Astrocyte of the spinal cord (primary cell): ENCODE measurements around the gene VSX1.

ENCODE experiments used
- DNase-seq: peaks from one replicate; pipeline ENCODE4 v3.0.0; 2011; ENCODE audit warnings: low read depth, low spot score
- H3K4me3 ChIP-seq: 2 replicates; pipeline ENCODE4 v1.5.1; 2011; ENCODE audit warnings: low read depth, mild to moderate bottlenecking, low read length, moderate library complexity
- in situ Hi-C: cut with HindIII; loops from 2 replicates; pipeline ENCODE4 v1.10.0; 2017; ENCODE audit warnings: low sequenced_read_pairs
- TF ChIP-seq, protein P1 (sequence below): IDR thresholded peaks from 2 replicates; pipeline ENCODE4 v1.5.1; 2012; ENCODE audit warnings: low read depth, mild to moderate bottlenecking, low read length, inconsistent platforms

The VSX1 gene

DNA sequence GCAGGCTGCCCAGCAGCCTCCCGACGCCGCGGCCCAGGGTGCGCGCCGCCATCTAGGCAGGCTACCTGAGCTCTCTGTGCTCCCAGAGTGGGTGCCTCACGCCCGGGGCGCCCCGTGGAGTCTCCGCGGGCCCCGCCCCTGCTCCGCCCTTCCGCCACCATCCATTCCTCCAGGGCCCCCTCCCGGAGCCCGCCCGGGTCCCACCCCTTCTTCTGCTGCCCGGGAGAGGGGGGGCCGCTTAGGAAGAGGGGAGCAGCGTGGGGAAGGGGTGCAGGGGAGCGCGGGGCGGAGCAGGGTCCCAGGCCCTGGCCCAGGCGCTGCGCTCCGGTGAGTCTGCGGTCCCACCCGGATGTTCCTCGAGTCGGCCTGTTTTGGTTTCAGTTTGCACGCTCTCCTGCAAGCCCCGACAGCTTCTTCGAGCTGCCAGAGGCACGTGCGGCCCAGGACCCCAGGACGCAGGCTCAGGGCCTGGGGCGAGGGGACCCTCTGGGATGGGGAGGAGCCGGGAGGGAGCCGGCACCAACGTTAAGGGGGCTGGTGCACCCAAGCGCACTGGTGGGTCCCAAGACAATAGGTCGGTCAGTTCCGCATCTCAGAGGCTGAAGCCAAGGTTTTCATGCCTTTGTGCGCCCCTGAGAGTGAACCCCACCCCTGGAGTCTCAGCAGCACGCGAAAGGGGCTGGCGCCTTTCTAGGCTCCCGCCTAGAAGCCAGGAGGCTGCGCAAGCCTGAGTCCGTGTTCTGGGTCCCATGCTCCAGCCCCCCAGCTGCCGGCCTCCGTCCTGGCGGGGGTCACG lies 23.7 kb downstream of the VSX1 start, which contains the start of gene ACSS1:
TSS of gene ACSS1 (minus strand) at position 89 of the 796 bp plus-strand sequence. CDS start at position 52, 37 bp downstream.
- TF ChIP-seq, protein P1, sequence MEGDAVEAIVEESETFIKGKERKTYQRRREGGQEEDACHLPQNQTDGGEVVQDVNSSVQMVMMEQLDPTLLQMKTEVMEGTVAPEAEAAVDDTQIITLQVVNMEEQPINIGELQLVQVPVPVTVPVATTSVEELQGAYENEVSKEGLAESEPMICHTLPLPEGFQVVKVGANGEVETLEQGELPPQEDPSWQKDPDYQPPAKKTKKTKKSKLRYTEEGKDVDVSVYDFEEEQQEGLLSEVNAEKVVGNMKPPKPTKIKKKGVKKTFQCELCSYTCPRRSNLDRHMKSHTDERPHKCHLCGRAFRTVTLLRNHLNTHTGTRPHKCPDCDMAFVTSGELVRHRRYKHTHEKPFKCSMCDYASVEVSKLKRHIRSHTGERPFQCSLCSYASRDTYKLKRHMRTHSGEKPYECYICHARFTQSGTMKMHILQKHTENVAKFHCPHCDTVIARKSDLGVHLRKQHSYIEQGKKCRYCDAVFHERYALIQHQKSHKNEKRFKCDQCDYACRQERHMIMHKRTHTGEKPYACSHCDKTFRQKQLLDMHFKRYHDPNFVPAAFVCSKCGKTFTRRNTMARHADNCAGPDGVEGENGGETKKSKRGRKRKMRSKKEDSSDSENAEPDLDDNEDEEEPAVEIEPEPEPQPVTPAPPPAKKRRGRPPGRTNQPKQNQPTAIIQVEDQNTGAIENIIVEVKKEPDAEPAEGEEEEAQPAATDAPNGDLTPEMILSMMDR = no peak
- peak within 1 kb of the TSS; percentile 51 for H3K4me3 ChIP-seq
- DNase-seq = peak; percentile 25
- in situ Hi-C loops = no loop called here

DNA sequence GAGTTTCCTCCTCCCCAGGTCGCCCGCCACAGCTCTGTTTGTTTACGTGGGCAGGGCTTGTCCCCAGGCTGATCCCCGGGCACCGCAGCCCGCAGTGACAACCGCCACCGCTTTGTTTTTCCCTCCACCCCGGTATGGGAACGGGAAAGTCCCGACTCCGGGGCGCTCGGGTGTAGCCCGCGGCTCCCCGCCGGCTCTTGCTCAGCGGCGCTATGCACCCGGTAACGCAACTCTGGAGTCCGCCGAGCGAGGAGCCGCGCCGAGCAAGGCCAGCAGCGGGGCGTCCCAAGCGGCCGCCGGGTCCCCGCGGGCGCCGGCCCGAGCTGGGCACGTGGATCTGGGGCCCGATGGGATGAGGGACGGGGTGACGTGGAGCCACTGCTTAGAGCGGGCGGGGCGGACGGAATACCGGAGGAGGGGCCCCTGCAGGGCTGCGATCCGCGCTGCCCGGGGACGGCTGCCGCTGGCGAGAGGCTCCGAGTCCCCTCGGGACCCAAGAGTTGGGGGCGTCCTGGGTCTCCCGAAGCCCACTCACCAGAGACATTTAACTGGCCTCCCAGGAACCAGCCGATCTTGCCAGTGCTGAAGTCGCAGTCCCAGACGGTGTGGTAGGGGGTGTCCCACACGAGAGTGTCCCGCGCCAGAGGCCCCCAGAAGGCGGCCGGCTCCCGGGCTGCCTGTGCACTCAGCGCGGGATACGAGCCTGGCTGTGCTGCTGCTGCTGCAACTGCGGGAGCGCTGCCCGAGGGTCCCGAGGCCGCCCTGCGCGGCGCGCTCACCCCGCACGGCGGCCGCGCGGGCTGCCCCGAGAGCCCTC lies 24.5 kb downstream of the VSX1 start:
- in situ Hi-C loops = no loop called here
- DNase-seq = peak; percentile 19

DNA sequence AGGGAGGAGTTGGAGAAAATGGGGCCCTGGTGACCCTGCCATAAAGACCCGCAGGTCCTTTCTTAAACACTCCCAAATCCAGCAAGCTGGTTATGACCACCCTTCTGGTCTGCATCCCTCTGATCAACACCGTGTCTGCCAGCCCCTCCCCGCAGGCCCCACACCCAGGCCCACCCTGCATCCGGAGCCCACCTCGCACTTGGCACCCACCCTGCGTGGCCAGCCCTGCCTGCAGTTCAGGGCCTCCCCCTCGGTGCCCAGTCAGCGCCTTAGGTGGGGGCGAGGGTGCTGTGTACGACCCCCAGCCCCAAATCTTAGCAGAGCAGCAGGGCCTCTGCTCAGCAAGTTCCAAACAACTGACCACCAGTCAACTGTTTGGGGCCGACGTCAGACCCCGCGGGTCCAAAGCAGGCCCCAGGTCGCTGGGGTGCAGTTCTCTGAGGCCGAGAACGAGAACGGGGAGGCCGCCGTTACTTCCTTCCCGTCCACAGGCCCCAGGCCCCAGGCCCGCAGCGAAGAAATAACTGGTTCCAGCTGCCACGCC lies 25.2 kb downstream of the VSX1 start:
- TF ChIP-seq, protein P1 = no peak
- peak overlapping the region; percentile 51 for H3K4me3 ChIP-seq
- DNase-seq = no peak
- in situ Hi-C loops = no loop called here

More for the DNA sequence above, 24.5 kb downstream of the VSX1 start:
- H3K4me3 ChIP-seq = peak overlapping the region; percentile 51
- TF ChIP-seq, protein P1 = no peak

DNA sequence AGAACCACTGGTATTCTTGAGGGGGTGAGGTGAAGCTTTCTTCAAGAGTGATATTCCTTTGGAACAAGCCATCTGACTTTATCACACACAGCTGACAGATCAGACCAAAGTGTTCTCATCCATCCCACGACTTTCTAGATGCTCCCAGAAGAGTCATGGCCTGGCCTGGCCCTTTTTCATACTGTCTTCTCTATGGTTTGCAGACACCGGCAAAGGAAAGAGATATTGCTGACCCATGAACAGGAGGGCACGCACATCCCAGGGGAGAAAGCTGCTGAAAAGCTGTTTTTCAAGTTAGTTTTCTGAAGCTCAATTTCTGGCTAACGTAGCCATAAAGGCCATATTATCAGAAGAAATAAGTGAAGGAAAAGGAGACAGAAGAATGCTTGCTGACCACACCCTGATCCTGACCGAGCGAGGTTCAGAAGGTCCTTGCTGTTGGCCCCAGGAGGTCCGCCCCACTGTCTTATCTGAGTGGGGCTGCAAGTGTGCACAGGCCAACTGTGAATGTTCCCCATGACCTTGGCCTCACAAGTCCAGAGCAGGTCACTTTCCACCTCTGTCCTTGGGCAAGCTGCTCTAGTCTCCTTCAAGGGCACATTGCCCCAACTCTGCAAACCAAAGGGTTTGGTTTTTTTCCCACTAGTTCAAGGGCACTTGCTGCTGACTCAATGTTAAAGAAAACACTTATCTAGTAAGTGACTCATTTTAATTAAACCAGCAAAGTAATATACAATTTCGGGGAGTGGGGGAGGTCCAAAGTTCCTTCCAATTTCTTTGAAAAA lies 26.0 kb downstream of the VSX1 start:
- H3K4me3 ChIP-seq = no peak overlapping the region
- TF ChIP-seq, protein P1 = no peak
- in situ Hi-C loops = no loop called here
- DNase-seq = no peak

DNA sequence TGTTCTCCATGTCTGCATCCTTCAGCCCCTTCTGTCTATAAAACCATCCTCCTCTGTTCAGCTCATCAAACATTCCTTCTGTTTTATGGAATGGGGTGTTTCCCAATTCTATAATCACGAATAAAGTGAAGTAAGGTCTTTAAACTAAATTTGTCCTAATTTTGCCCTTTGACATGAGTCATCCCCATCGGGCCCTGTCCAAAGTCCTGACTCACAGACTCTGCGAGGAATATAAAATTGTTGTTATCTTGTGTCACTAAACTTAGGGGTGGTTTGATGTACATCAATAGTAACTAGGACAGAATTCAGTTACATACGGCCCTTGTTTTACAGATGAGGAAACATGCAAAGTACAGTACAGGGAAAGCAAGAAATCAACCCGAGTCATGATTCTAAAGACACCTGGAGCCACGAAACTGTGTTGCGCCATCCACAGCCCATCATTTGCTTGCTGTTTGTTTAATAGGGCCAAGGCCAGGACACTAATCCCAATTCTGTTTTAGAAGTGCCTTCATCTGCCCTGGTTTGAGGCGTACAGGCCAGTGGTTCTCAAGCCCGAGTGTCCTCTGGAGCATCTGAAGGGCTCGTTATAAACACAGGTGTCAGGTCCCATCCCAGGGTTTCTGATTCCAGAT lies 26.8 kb downstream of the VSX1 start:
- no peak for DNase-seq
- no peak overlapping the region for H3K4me3 ChIP-seq
- TF ChIP-seq, protein P1 = no peak
- in situ Hi-C loops = no loop called here
